GM12878 (cell line): ENCODE data around the gene TMEM79. TPM values are rescaled to one million over a fixed set of nuclear protein-coding genes. Genes with fewer than 3 reads are reported as not detected.

ENCODE experiments used
- ATAC-seq: fragments of 200-7000 bp; cut with Tn5 transposase; 3 replicates; pipeline ENCODE4 v1.9.1; 2020; ENCODE audit warnings: mild to moderate bottlenecking, moderate library complexity
- BruUV-seq: library from RNA; stranded (reverse); fragments of 400-500 nt; replicated peaks from 2 replicates; lab custom pipeline; 2021; lab: Mats Ljungman, UMichigan
- CTCF ChIA-PET: fragments of 300-600 bp; sonication (Branson Sonifier 250); formaldehyde crosslinking; extraction: SDS; loops from one replicate; lab custom pipeline; 2021; ENCODE audit warnings: inconsistent platforms; lab: Yijun Ruan, JAX
- POLR2A ChIA-PET: fragments of 350-600 bp; formaldehyde crosslinking; extraction: SDS; loops from one replicate; lab custom pipeline; 2021; ENCODE audit warnings: inconsistent platforms; lab: Charles Lee
- RAD21 ChIA-PET: fragments of 300-600 bp; sonication (Branson Sonifier 250); formaldehyde crosslinking; loops from one replicate; lab custom pipeline; 2023; ENCODE audit warnings: antibody characterized with exemption; ENCODE audit not compliant: unreplicated experiment; lab: Charles Lee
- SMC1A ChIA-PET: fragments of 300-600 bp; sonication (Branson Sonifier 250); formaldehyde crosslinking; loops from one replicate; lab custom pipeline; 2023; ENCODE audit not compliant: unreplicated experiment, uncharacterized antibody; lab: Charles Lee
- DNase-seq: peaks from one replicate; pipeline ENCODE4 v3.0.0-alpha.2; 2011; ENCODE audit warnings: low read depth, low spot score
- FAIRE-seq: peaks from 3 replicates; lab custom pipeline; 2011; peaks lifted over from hg19 to GRCh38; lab: Jason Lieb, UNC
- H2AFZ ChIP-seq: 2 replicates; pipeline ENCODE4 v1.6.0; 2011; ENCODE audit warnings: low read depth, low read length, control low read depth; ENCODE audit not compliant: control insufficient read depth
- H3K27ac ChIP-seq: 2 replicates; pipeline ENCODE4 v1.5.1; 2011; ENCODE audit warnings: control low read depth; ENCODE audit not compliant: control insufficient read depth, insufficient read depth
- H3K27me3 ChIP-seq, 2 experiments: replicated peaks in 1 of 2; 2 replicates each; pipeline versions ENCODE4 v1.6.0 to v1.6.1; 2011; ENCODE audit warnings: low read length in 1 of 2; ENCODE audit not compliant: control insufficient read depth in 2 of 2, insufficient read depth in 2 of 2
- H3K36me3 ChIP-seq, 2 experiments: 2 replicates each; pipeline ENCODE4 v1.5.1; 2011; ENCODE audit warnings: low read length in 1 of 2; ENCODE audit not compliant: control insufficient read depth in 2 of 2, insufficient read depth in 2 of 2
- H3K4me1 ChIP-seq: 2 replicates; pipeline ENCODE4 v1.6.1; 2011; ENCODE audit warnings: mild to moderate bottlenecking, low read length, moderate library complexity, mixed read lengths; ENCODE audit not compliant: control insufficient read depth, insufficient read depth
- H3K4me2 ChIP-seq: 2 replicates; pipeline ENCODE4 v1.6.0; 2011; ENCODE audit warnings: control low read depth; ENCODE audit not compliant: control insufficient read depth, insufficient read depth
- H3K4me3 ChIP-seq: fragments of 200-600 bp; sonication (generic); 2 replicates; pipeline ENCODE4 v1.5.1; 2016
- H3K79me2 ChIP-seq: 2 replicates; pipeline ENCODE4 v1.6.0; 2011; ENCODE audit warnings: low read length; ENCODE audit not compliant: control insufficient read depth, insufficient read depth
- H3K9ac ChIP-seq: 2 replicates; pipeline ENCODE4 v1.8.0; 2011; ENCODE audit warnings: low read length, control low read depth, mixed read lengths; ENCODE audit not compliant: control insufficient read depth, insufficient read depth
- H3K9me3 ChIP-seq: replicated peaks from 3 replicates; pipeline ENCODE4 v1.5.1; 2011; ENCODE audit warnings: mild to moderate bottlenecking, low read length; ENCODE audit not compliant: control insufficient read depth, insufficient read depth
- H4K20me1 ChIP-seq: 2 replicates; pipeline ENCODE4 v1.6.0; 2011; ENCODE audit not compliant: control insufficient read depth, insufficient read depth
- HDGF ChIP-seq: fragments of 450-650 bp; IDR thresholded peaks from 2 replicates; pipeline ENCODE4 v1.6.1; 2016; ENCODE audit warnings: antibody characterized with exemption
- SIN3A ChIP-seq: IDR thresholded peaks from 2 replicates; pipeline ENCODE4 v1.6.1; 2012; ENCODE audit warnings: low read depth, low read length, improper control_type of control experiment
- SKIL ChIP-seq: fragments of 450-650 bp; IDR thresholded peaks from 2 replicates; pipeline ENCODE4 v1.6.1; 2017; ENCODE audit warnings: mild to moderate bottlenecking, low read depth, inconsistent platforms; ENCODE audit not compliant: poor library complexity, severe bottlenecking
- USF2 ChIP-seq: IDR thresholded peaks from 2 replicates; pipeline ENCODE4 v1.6.1; 2011; ENCODE audit warnings: low read depth, low read length, improper control_type of control experiment, borderline replicate concordance
- WGBS: methylation state at CpG from one replicate; pipeline ENCODE4 v1.1.6; 2016; ENCODE audit warnings: low lambda C conversion rate; ENCODE audit not compliant: insufficient replicate concordance, insufficient coverage; ENCODE audit errors: missing lambda C conversion rate; 5-methylcytosine and 5-hydroxymethylcytosine counted together
- in situ Hi-C: fragments of 300-500 bp; cut with MboI; formaldehyde crosslinking; loops from 9 replicates; pipeline ENCODE4 v1.14.3; 2018; ENCODE audit warnings: mixed read lengths
- intact Hi-C: fragments of 100-400 bp; cut with micrococcal nuclease; formaldehyde crosslinking; loops from one replicate; pipeline ENCODE4 v1.14.2; 2022; ENCODE audit not compliant: unreplicated experiment
- polyA plus RNA-seq, 11 experiments: library from polyadenylated mRNA; depleted of rRNA in 4 of 11; unstranded in 6 of 11; stranded (reverse) in 5 of 11; fragments of >200 nt; fragmentation: Nextera tagmentation in 4 of 11; fragmentation: Illumina TruSeq in 1 of 11; extraction: Ambion mirVana in 4 of 11; extraction: Trizol in 1 of 11; gene quantifications; 1 replicate in 1 of 11; 2 replicates in 10 of 11; pipeline versions ENCODE4 v1.2.1 to v1.2.3, GENCODE V29; 2011 to 2016; ENCODE audit warnings: inconsistent platforms in 2 of 11, missing spikeins in 2 of 11, low read depth in 1 of 11
- total RNA-seq, 4 experiments: library from RNA; depleted of rRNA in 3 of 4; stranded (reverse); fragments of >200 nt in 3 of 4; fragmentation: Illumina TruSeq in 1 of 4; extraction: Trizol in 1 of 4; gene quantifications; 2 replicates each; pipeline versions ENCODE4 v1.2.1 to v1.2.3, GENCODE V29; 2013 to 2021

The TMEM79 gene
- total and polyA plus RNA-seq, 10 of the 15 experiments (the other 5 are each of a cell fraction or from before 2014, with no cell fraction given): 0.47 to 5.2 (median 3.8) TPM

DNA sequence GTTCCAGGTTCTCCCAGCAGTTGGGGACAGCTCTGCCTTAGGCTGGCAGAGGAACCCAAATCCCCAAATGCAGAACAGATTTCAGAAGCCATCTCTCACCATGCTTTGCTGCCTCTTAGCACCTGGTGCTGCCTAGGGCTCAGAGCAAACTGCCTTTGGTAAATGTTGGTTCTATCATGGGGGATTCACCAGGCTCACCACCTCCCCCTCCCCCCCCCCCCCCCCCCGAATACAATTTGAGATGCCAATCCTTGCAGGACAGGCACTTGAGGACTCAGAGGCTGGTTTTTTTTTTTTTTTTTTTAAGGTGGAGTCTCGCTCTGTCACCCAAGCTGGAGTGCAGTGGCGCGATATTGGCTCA is 35.8 kb upstream of the TMEM79 start:
- TF ChIP-seq USF2: no peak
- no peak for TF ChIP-seq HDGF
- no peak for TF ChIP-seq SIN3A
- no peak for TF ChIP-seq SKIL
- CTCF ChIA-PET: interaction anchor here (1.0 kb wide), 1 partner anchor 103 kb away, joined by 3 read pairs; no protein-coding TSS in a partner anchor
- Histone ChIP-seq H3K27me3 (no peaks in the 10 kb centered on the region), H2AFZ (no peak overlapping the region), H3K9ac (no peak overlapping the region), H3K79me2 (no peaks in the 10 kb centered on the region), H3K9me3 (no peaks in the 10 kb centered on the region), H3K4me1 (peaks cover 11% of the 10 kb centered on the region), H3K4me2 (no peak overlapping the region), H3K27ac (no peak overlapping the region), H3K4me3 (no peak overlapping the region), H3K36me3 (peaks cover 3 to 34% of the 10 kb centered on the region in 2 experiments), H4K20me1 (no peaks in the 10 kb centered on the region)
- FAIRE-seq (no peak), DNase-seq (no peak), ATAC-seq (no peak)
- RAD21 ChIA-PET: no interaction called here
- 100% methylated on average over 2 of the region's 4 CpGs for WGBS
- SMC1A ChIA-PET: interaction anchor here (1.0 kb wide), 1 partner anchor 23 kb away, joined by 3 read pairs; no protein-coding TSS in a partner anchor
- POLR2A ChIA-PET: no interaction called here
- no TSS peak for BruUV-seq
- in situ Hi-C loops (no loop called here), intact Hi-C loops (no loop called here)
